ENCODE measurements around the gene CD248.
"Not testable (repeated sequence)": the region's sequence is repeated elsewhere in the genome, so short reads cannot be mapped to it uniquely, and the experiment has no call there.

The CD248 gene

GRCh38 chr11:66361502-66361941 is 44.7 kb upstream of the CD248 start:
- Histone ChIP-seq H3K27me3 (replicated peaks in 2 of 5; ENCODE audit: control insufficient read depth in 4 of 5, insufficient read depth in 5 of 5, low read length in 4 of 5) (no peaks in the 10 kb centered on the region), H3K4me1 (ENCODE audit: control extremely low read depth in 1 of 4, control insufficient read depth in 4 of 4, insufficient read depth in 4 of 4, low read length in 3 of 4) (no peaks in the 10 kb centered on the region), H3K36me3 (ENCODE audit: control insufficient read depth in 4 of 4, insufficient read depth in 4 of 4, low read length in 3 of 4) (peaks cover 0 to 41% (median 9%) of the 10 kb centered on the region in 4 experiments), H3K9me3 (ENCODE audit: control extremely low read depth in 1 of 5, control insufficient read depth in 4 of 5, insufficient read depth in 2 of 5, low read depth in 1 of 5, low read length in 4 of 5) (no peaks in the 10 kb centered on the region), H3K4me3 (ENCODE audit: control insufficient read depth in 1 of 7, extremely low read depth in 1 of 7, insufficient read depth in 4 of 7, low read depth in 2 of 7, low read length in 6 of 7) (no peak overlapping the region), H3K27ac (ENCODE audit: insufficient read depth in 1 of 2, low read depth in 1 of 2, low read length in 2 of 2, poor library complexity in 1 of 2, severe bottlenecking in 2 of 2) (no peak overlapping the region)
- no peak for DNase-seq
- CTCF ChIA-PET: interaction anchor here (1.2 to 3.2 kb wide), 4 partner anchors 18 to 52 kb away, joined by 3 to 18 read pairs (median 4); no protein-coding TSS in a partner anchor
- POLR2A ChIA-PET: no interaction called here
- 97% methylated on average over 6 of the region's 6 CpGs for WGBS (ENCODE audit: insufficient coverage)

GRCh38 chr11:66360406-66361073 is 43.7 kb upstream of the CD248 start:
- 93% methylated on average over 9 of the region's 15 CpGs for WGBS (ENCODE audit: insufficient coverage)
- H3K27me3 ChIP-seq (replicated peaks in 2 of 5; ENCODE audit: control insufficient read depth in 4 of 5, insufficient read depth in 5 of 5, low read length in 4 of 5): no peaks in the 10 kb centered on the region
- H3K27ac ChIP-seq (ENCODE audit: insufficient read depth in 1 of 2, low read depth in 1 of 2, low read length in 2 of 2, poor library complexity in 1 of 2, severe bottlenecking in 2 of 2): no peak overlapping the region
- POLR2A ChIA-PET: no interaction called here
- no peak for DNase-seq
- CTCF ChIA-PET: interaction anchor here (1.5 kb wide), 1 partner anchor 19 kb away, joined by 4 read pairs; no protein-coding TSS in a partner anchor
- no peaks in the 10 kb centered on the region for H3K9me3 ChIP-seq (ENCODE audit: control extremely low read depth in 1 of 5, control insufficient read depth in 4 of 5, insufficient read depth in 2 of 5, low read depth in 1 of 5, low read length in 4 of 5)
- H3K4me1 ChIP-seq (ENCODE audit: control extremely low read depth in 1 of 4, control insufficient read depth in 4 of 4, insufficient read depth in 4 of 4, low read length in 3 of 4): no peaks in the 10 kb centered on the region
- H3K36me3 ChIP-seq (ENCODE audit: control insufficient read depth in 4 of 4, insufficient read depth in 4 of 4, low read length in 3 of 4): peaks cover 0 to 32% (median 7%) of the 10 kb centered on the region in 4 experiments
- H3K4me3 ChIP-seq (ENCODE audit: control insufficient read depth in 1 of 7, extremely low read depth in 1 of 7, insufficient read depth in 4 of 7, low read depth in 2 of 7, low read length in 6 of 7): no peak overlapping the region

GRCh38 chr11:66359662-66360087 is 42.8 kb upstream of the CD248 start:
- Histone ChIP-seq H3K9me3 (ENCODE audit: control extremely low read depth in 1 of 5, control insufficient read depth in 4 of 5, insufficient read depth in 2 of 5, low read depth in 1 of 5, low read length in 4 of 5) (no peaks in the 10 kb centered on the region), H3K27me3 (replicated peaks in 2 of 5; ENCODE audit: control insufficient read depth in 4 of 5, insufficient read depth in 5 of 5, low read length in 4 of 5) (no peaks in the 10 kb centered on the region), H3K27ac (ENCODE audit: insufficient read depth in 1 of 2, low read depth in 1 of 2, low read length in 2 of 2, poor library complexity in 1 of 2, severe bottlenecking in 2 of 2) (no peak overlapping the region), H3K4me3 (ENCODE audit: control insufficient read depth in 1 of 7, extremely low read depth in 1 of 7, insufficient read depth in 4 of 7, low read depth in 2 of 7, low read length in 6 of 7) (no peak overlapping the region), H3K4me1 (ENCODE audit: control extremely low read depth in 1 of 4, control insufficient read depth in 4 of 4, insufficient read depth in 4 of 4, low read length in 3 of 4) (no peaks in the 10 kb centered on the region), H3K36me3 (ENCODE audit: control insufficient read depth in 4 of 4, insufficient read depth in 4 of 4, low read length in 3 of 4) (peaks cover 0 to 26% (median 7%) of the 10 kb centered on the region in 4 experiments)
- ChIA-PET POLR2A (no interaction called here), CTCF (no interaction called here)
- no peak for DNase-seq
- 62% methylated on average over 2 of the region's 3 CpGs for WGBS (ENCODE audit: insufficient coverage)

GRCh38 chr11:66350560-66351235 is 33.9 kb upstream of the CD248 start:
- peaks cover 0 to 23% (median 16%) of the 10 kb centered on the region in 4 experiments for H3K4me1 ChIP-seq (ENCODE audit: control extremely low read depth in 1 of 4, control insufficient read depth in 4 of 4, insufficient read depth in 4 of 4, low read length in 3 of 4)
- H3K27me3 ChIP-seq (replicated peaks in 2 of 5; ENCODE audit: control insufficient read depth in 4 of 5, insufficient read depth in 5 of 5, low read length in 4 of 5); H3K4me3 ChIP-seq (ENCODE audit: control insufficient read depth in 1 of 7, extremely low read depth in 1 of 7, insufficient read depth in 4 of 7, low read depth in 2 of 7, low read length in 6 of 7); DNase-seq; H3K9me3 ChIP-seq (ENCODE audit: control extremely low read depth in 1 of 5, control insufficient read depth in 4 of 5, insufficient read depth in 2 of 5, low read depth in 1 of 5, low read length in 4 of 5); H3K27ac ChIP-seq (ENCODE audit: insufficient read depth in 1 of 2, low read depth in 1 of 2, low read length in 2 of 2, poor library complexity in 1 of 2, severe bottlenecking in 2 of 2); POLR2A ChIA-PET; H3K36me3 ChIP-seq (ENCODE audit: control insufficient read depth in 4 of 4, insufficient read depth in 4 of 4, low read length in 3 of 4): not testable (repeated sequence)
- CTCF ChIA-PET: interaction anchor here (0.7 to 1.9 kb wide), 6 partner anchors 13 to 890 kb away, joined by 3 to 4 read pairs (median 3); no protein-coding TSS in a partner anchor
- 93% methylated on average over 2 of the region's 8 CpGs for WGBS (ENCODE audit: insufficient coverage)

- no peaks in the 10 kb centered on the region for H3K27me3 ChIP-seq (replicated peaks in 2 of 5; ENCODE audit: control insufficient read depth in 4 of 5, insufficient read depth in 5 of 5, low read length in 4 of 5)
- H3K4me3 ChIP-seq (ENCODE audit: control insufficient read depth in 1 of 7, extremely low read depth in 1 of 7, insufficient read depth in 4 of 7, low read depth in 2 of 7, low read length in 6 of 7): no peak overlapping the region
- DNase-seq: no peak
- no peak overlapping the region for H3K27ac ChIP-seq (ENCODE audit: insufficient read depth in 1 of 2, low read depth in 1 of 2, low read length in 2 of 2, poor library complexity in 1 of 2, severe bottlenecking in 2 of 2)
- POLR2A ChIA-PET: no interaction called here
- CTCF ChIA-PET: interaction anchor here (1.9 kb wide), 1 partner anchor 40 kb away, joined by 4 read pairs; no protein-coding TSS in a partner anchor
- no peaks in the 10 kb centered on the region for H3K9me3 ChIP-seq (ENCODE audit: control extremely low read depth in 1 of 5, control insufficient read depth in 4 of 5, insufficient read depth in 2 of 5, low read depth in 1 of 5, low read length in 4 of 5)
- WGBS (ENCODE audit: insufficient coverage): 60% methylated on average over 1 of the region's 2 CpGs
- H3K4me1 ChIP-seq (ENCODE audit: control extremely low read depth in 1 of 4, control insufficient read depth in 4 of 4, insufficient read depth in 4 of 4, low read length in 3 of 4): peaks cover 5 to 36% (median 28%) of the 10 kb centered on the region in 4 experiments
- H3K36me3 ChIP-seq (ENCODE audit: control insufficient read depth in 4 of 4, insufficient read depth in 4 of 4, low read length in 3 of 4): no peaks in the 10 kb centered on the region
Measured at GRCh38 chr11:66349084-66349386, 32.2 kb upstream of the CD248 start.

GRCh38 chr11:66347425-66348276 is 30.8 kb upstream of the CD248 start, which contains the start of gene B4GAT1:
B4GAT1 (minus strand) TSS chr11:66347629; CDS start chr11:66347545, 84 bp downstream.
- Histone ChIP-seq H3K27me3 (replicated peaks in 2 of 5; ENCODE audit: control insufficient read depth in 4 of 5, insufficient read depth in 5 of 5, low read length in 4 of 5) (no peaks in the 10 kb centered on the region), H3K9me3 (ENCODE audit: control extremely low read depth in 1 of 5, control insufficient read depth in 4 of 5, insufficient read depth in 2 of 5, low read depth in 1 of 5, low read length in 4 of 5) (no peaks in the 10 kb centered on the region), H3K27ac (ENCODE audit: insufficient read depth in 1 of 2, low read depth in 1 of 2, low read length in 2 of 2, poor library complexity in 1 of 2, severe bottlenecking in 2 of 2) (peak within 1 kb of the TSS in 1 of 2 experiments; percentile 73), H3K36me3 (ENCODE audit: control insufficient read depth in 4 of 4, insufficient read depth in 4 of 4, low read length in 3 of 4) (peaks cover 0 to 3% (median 1%) of the 10 kb centered on the region in 4 experiments), H3K4me1 (ENCODE audit: control extremely low read depth in 1 of 4, control insufficient read depth in 4 of 4, insufficient read depth in 4 of 4, low read length in 3 of 4) (peaks cover 6 to 41% (median 32%) of the 10 kb centered on the region in 4 experiments), H3K4me3 (ENCODE audit: control insufficient read depth in 1 of 7, extremely low read depth in 1 of 7, insufficient read depth in 4 of 7, low read depth in 2 of 7, low read length in 6 of 7) (peak within 1 kb of the TSS; percentile 79 to 94 (median 89))
- CTCF ChIA-PET: interaction anchor here (0.7 to 7.2 kb wide), 3 partner anchors 10 to 38 kb away, joined by 3 to 34 read pairs (median 3); no protein-coding TSS in a partner anchor
- POLR2A ChIA-PET: interaction anchor here (1.4 kb wide), 1 partner anchor 24 kb away, joined by 4 read pairs; the partner anchor contains the start of gene SLC29A2
- peak; percentile 89 to 98 (median 97) for DNase-seq
- WGBS (ENCODE audit: insufficient coverage): 0% methylated on average over 70 of the region's 101 CpGs

All from common myeloid progenitor, CD34-positive (primary cell).